GM21367 (cell line): ENCODE measurements around the gene TEK.

ENCODE experiments used
- ATAC-seq: cut with Tn5 transposase; IDR thresholded peaks from one replicate; pipeline ENCODE4 v1.9.1; 2021; ENCODE audit not compliant: unreplicated experiment

The TEK gene

DNA sequence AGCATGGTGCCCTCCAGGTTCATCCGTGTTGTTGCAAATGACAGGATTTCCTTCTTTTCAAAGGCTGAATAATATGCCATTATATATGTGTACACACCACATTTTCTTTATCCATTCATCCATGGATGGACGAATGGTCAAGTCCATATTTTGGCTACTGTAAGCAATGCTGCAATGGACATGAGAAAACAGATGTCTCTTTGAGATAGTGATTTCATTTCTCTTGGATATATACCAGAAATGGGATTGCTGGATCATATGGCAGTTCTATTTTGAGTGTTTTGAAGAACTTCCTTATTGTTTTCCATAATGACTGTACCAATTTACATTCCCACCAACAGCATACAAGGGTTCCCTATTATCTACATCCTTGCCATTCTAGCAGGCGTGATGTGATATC lies 67.9 kb downstream of the TEK start:
- ATAC-seq: no peak

DNA sequence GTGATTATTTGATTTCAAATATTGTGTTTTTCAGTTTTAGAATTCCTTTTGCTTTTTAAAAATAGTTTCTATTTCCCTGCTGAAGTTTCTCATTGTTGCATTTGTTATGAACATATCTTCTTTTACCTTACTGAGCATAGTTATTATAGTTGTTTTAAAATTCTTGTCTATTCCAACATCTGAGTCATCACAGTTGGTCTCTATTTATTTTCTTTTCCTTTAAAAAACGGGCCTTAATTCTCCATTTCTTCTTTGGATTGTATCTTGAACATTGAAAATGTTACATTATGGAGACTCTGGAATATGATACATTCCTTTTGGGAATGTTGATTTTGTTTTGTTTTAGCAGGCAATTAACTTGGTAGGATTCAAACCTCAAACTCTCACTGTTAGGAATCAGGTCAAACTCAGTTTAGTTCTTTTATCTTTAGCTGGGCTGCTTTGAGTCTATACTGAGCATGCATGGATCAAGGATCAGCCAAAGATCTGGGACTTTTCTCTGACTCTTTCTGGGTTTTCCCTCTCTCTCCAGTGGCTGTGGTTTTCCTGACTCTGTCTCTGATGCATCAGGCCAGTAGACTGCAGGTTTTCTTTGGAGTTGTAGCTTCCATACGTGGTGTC lies 70.3 kb downstream of the TEK start:
- no peak for ATAC-seq

DNA sequence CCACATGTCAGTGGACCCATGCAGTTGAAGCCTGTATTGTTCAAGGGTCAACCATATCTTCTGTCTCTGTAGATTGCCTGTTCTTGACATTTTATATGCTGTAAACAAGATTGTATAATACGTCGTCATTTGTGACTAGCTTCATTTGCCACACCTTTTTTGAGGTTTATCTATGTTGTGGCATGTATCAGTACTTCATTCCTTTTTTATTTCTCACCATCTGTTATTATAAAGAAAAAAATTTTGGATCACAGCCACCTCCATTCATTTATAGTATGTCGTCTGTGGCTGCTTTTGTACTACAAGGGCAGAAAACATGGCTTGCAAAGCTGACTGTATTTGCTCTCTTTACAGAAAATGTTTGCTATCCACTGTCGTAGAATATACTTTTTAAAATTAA lies 72.4 kb downstream of the TEK start:
- no peak for ATAC-seq

GRCh38 chr9:27182421-27182820 lies 73.4 kb downstream of the TEK start:
- no peak for ATAC-seq

GRCh38 chr9:27183131-27183530 lies 74.1 kb downstream of the TEK start:
- ATAC-seq: no peak

GRCh38 chr9:27183701-27184100 lies 74.7 kb downstream of the TEK start:
- ATAC-seq: no peak

DNA sequence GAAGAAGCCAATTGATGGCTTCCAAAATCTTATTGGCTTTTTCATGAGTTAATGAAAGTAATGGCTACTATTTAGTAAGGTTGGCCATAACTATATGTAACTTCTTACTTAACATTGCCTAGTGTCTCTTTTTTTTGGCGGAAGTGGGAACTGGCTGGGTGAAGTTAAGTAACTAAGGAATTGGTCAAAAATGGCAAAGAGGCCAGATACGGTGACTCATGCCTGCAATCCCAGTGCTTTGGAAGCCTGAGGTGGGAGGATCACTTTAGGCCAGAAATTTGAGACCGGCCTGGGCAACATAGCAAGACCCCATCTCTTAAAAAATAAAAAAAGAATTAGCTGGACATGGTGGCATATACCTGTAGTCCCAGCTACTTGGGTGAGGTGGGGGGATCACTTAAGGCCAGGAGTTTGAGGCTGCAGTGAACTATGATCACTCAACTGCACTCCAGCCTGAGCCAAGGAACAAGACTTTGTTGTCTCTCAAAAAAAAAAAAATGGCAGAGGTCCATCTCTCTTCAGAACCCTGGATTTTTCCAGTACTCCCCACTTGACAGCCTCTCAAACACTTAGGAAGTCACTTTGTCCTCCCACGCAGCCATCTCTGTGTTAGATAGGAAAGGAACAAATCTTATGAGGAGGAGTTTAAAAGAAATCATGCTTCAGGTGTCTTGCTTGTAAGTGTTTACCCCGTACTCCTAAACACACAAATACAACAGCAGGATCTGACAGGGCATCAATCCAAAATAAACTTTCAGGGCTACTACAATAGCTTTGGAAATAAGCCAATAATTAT lies 75.7 kb downstream of the TEK start:
- no peak for ATAC-seq

- no peak for ATAC-seq
Measured at GRCh38 chr9:27188426-27188825, 79.4 kb downstream of the TEK start.

DNA sequence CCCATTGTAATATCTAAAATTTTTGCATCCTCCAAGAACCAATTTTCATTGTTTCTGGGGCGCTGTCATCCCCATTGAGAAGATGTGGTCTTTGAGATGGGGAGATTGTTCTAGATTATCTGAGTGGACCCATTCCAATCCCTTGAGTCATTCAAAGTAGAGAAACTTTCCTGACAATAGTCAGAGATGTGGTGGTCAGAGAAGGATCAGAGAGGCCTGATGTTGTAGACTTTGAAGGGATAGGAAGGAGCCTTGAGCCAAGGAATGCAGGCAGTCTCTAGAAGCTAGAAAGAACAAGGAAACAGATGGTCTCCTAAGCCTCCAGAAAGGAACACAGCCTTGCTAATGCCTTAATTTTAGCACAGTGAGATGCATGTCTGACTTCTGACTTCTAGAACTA lies 80.4 kb downstream of the TEK start:
- no peak for ATAC-seq

- no peak for ATAC-seq
Measured at GRCh38 chr9:27192291-27192960, 83.4 kb downstream of the TEK start.

- no peak for ATAC-seq
Measured at GRCh38 chr9:27193886-27194285, 84.9 kb downstream of the TEK start.

- ATAC-seq: no peak
Measured at GRCh38 chr9:27194401-27195091, 85.5 kb downstream of the TEK start.

- no peak for ATAC-seq
Measured at GRCh38 chr9:27195191-27195590, 86.2 kb downstream of the TEK start.

GRCh38 chr9:27196383-27196782 lies 87.4 kb downstream of the TEK start:
- ATAC-seq: no peak

DNA sequence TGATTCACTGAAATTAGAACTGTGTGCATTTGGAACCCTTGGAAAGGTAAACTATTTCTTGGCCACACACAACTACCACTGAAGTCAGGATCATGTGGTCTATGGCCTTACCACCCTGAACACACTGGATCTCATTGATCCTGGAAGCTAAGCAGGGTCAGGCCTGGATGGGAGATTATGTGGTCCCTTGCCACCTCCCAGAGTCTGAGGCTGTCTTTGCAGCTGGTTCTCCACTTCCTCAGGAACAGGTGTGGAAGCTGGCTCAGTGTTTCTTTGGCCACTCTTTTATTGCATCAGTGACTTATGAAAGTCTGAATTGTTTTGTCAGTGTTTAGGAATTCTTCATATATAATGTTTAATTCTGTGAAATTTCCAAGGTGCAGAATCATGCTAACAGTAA lies 89.2 kb downstream of the TEK start:
- no peak for ATAC-seq

DNA sequence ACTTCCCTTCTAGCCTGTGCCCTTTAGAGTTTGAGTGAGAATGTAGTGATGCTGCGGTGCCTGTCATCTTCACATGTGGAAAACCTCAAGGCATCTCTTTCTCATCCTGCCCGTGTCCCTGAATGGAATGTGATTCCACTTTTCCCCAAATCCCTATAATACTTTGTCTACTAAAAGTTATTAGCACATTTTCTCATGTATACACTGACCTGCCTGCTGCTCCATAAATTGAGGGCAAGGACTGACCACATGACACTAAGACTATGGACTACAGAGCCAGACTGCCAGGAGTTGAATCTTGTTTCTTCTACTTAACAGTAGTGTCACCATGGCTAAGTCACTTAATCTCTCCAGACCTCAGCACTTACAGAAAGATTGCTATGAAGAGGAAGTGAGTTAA lies 93.0 kb downstream of the TEK start:
- ATAC-seq: no peak

DNA sequence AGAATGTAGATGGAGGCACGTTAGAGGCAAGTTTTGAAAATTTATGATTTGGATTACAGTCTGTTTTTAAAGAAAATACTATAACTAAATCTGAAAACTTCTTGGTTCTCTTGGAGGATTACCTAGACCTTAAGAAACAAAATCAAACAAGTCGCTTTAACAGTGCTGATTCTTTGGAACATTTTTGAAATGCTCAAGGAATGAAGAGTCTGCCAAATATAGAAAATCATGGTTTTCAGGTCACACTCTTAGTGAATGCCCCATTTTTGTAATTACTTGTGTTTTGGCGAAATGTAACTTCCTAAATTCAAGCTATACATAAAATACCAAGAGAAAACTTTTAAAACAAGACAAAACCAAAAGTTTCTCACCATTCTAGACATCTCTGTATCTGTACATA lies 94.8 kb downstream of the TEK start:
- no peak for ATAC-seq

DNA sequence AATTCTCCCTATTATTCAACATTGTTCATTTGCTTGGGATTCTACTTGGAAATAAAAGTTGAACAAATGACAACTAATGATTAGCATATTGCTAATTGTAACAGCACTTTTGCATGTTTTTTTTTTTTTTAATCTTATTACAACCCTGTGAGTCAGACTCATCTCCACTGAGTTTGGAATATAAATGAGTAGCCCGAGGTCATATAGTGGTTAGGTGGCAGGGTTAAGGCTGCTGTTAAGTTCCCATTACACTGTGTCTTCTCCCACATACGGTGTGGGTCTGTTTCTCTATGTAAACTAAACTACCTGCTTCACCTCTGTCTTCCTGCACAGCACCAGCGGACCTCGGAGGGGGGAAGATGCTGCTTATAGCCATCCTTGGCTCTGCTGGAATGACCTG lies 95.6 kb downstream of the TEK start:
- ATAC-seq: no peak

GRCh38 chr9:27205198-27205597 lies 96.2 kb downstream of the TEK start:
- ATAC-seq: no peak

DNA sequence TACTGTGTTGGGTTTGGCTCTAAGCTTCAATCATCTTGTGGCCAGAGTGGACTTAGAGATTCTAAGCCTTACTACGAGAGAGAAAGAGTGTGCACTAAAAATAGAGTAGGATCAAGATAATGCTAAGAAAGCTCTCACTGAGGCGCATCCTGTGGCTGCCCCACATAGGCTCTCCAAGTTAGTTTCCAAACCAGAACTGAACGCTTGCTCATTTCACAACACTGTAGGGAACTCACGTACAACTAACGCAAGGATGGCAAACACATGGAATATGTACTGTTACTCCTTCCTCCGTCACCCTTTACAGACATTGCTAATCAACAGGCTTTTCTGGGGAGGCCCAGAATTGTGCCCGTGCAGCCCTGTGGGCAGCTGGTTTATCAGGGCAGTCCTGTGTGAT lies 97.0 kb downstream of the TEK start:
- no peak for ATAC-seq

DNA sequence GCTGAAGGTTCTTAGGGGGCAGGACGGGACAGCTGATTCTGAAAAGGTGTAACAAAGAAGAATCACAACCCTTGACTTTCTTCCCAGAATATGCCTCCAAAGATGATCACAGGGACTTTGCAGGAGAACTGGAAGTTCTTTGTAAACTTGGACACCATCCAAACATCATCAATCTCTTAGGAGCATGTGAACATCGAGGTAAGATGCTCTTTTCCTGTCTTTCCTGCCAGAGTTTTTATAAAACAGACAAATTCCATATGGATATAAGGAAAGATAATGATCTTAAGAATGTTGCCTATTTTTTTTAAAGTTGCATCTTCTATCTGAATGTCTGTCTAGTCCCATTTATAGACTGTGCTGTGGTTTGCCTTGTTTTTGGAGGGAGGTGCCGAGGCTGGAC lies 100.0 kb downstream of the TEK start:
- ATAC-seq: no peak

GRCh38 chr9:27210588-27210987 lies 101.6 kb downstream of the TEK start:
- ATAC-seq: no peak
